Activated T-cell treated with anti-CD3 and anti-CD28 coated beads, Interleukin-2, amount 50 U/mL, for 48 hours (primary cell): ENCODE data around the gene KRT17.
"Not testable (repeated sequence)": the region's sequence is repeated elsewhere in the genome, so short reads cannot be mapped to it uniquely, and the experiment has no call there.

Experiments
- DNase-seq, 2 experiments: peaks; one replicate each; pipeline ENCODE4 v3.0.0-alpha.2; 2020

The KRT17 gene

GRCh38 chr17:41619036-41619926 is 5.1 kb downstream of the KRT17 start:
- no peak for DNase-seq

GRCh38 chr17:41618341-41619035 is 5.9 kb downstream of the KRT17 start:
- no peak for DNase-seq

GRCh38 chr17:41617698-41618097 is 6.7 kb downstream of the KRT17 start:
- DNase-seq: no peak

GRCh38 chr17:41617136-41617535 is 7.2 kb downstream of the KRT17 start:
- DNase-seq: no peak

GRCh38 chr17:41616486-41616885 is 7.9 kb downstream of the KRT17 start:
- not testable (repeated sequence) for DNase-seq

- DNase-seq: no peak
Observed at GRCh38 chr17:41615454-41615853, 8.9 kb downstream of the KRT17 start.

GRCh38 chr17:41614767-41615166 is 9.6 kb downstream of the KRT17 start:
- DNase-seq: not testable (repeated sequence)

GRCh38 chr17:41614098-41614497 is 10.3 kb downstream of the KRT17 start:
- no peak for DNase-seq

GRCh38 chr17:41613277-41614082 is 10.9 kb downstream of the KRT17 start:
- DNase-seq: no peak

- DNase-seq: not testable (repeated sequence)
Observed at GRCh38 chr17:41612376-41613160, 11.8 kb downstream of the KRT17 start, which contains the start of gene KRT16. TSS of gene KRT16 (minus strand) at chr17:41612767. CDS start at chr17:41612688, 79 bp downstream.

GRCh38 chr17:41610965-41611640 is 13.3 kb downstream of the KRT17 start:
- no peak for DNase-seq

- DNase-seq: not testable (repeated sequence)
Observed at GRCh38 chr17:41610061-41610517, 14.3 kb downstream of the KRT17 start.

- not testable (repeated sequence) for DNase-seq
Observed at GRCh38 chr17:41606930-41607329, 17.4 kb downstream of the KRT17 start.

GRCh38 chr17:41602524-41602923 is 21.9 kb downstream of the KRT17 start:
- DNase-seq: no peak

- no peak for DNase-seq
Observed at GRCh38 chr17:41600318-41600717, 24.1 kb downstream of the KRT17 start.

GRCh38 chr17:41599680-41600079 is 24.7 kb downstream of the KRT17 start:
- no peak for DNase-seq

- no peak for DNase-seq
Observed at GRCh38 chr17:41595585-41595984, 28.8 kb downstream of the KRT17 start.

GRCh38 chr17:41594363-41594915 is 29.9 kb downstream of the KRT17 start:
- DNase-seq: no peak

GRCh38 chr17:41593306-41593981 is 30.9 kb downstream of the KRT17 start:
- no peak for DNase-seq

GRCh38 chr17:41592601-41593305 is 31.6 kb downstream of the KRT17 start:
- DNase-seq: no peak
